ENCODE data around the gene PIGU.
A peak's percentile ranks its signal among the peaks of the same experiment; 100 is the strongest.
"Not testable (repeated sequence)": the region's sequence is repeated elsewhere in the genome, so short reads cannot be mapped to it uniquely, and the experiment has no call there.

PIGU gene

GRCh38 chr20:34706302-34706875 is 29.5 kb upstream of the PIGU start:
- DNase-seq, result no peak

- peak; percentile 27 for DNase-seq
These were observed 28.8 kb upstream of the PIGU start for GRCh38 chr20:34705397-34706301.

GRCh38 chr20:34705008-34705396 is 28.1 kb upstream of the PIGU start:
- no peak for DNase-seq

GRCh38 chr20:34704177-34705007 is 27.5 kb upstream of the PIGU start, which contains the start of gene TP53INP2:
TP53INP2 (plus strand) TSS chr20:34704344; CDS start chr20:34708740, 4,396 bp downstream.
- peak; percentile 87 for DNase-seq

GRCh38 chr20:34703424-34704176 is 26.7 kb upstream of the PIGU start:
- no peak for DNase-seq

- no peak for DNase-seq
These were observed 26.1 kb upstream of the PIGU start for GRCh38 chr20:34703061-34703423.

- no peak for DNase-seq
These were observed 24.7 kb upstream of the PIGU start for GRCh38 chr20:34701405-34702085.

GRCh38 chr20:34693414-34693813 is 16.5 kb upstream of the PIGU start:
- no peak for DNase-seq

- no peak for DNase-seq
These were observed 14.9 kb upstream of the PIGU start for GRCh38 chr20:34691838-34692237.

- no peak for DNase-seq
These were observed 12.6 kb upstream of the PIGU start for GRCh38 chr20:34689486-34689885.

- DNase-seq, result no peak
These were observed 6.8 kb upstream of the PIGU start for GRCh38 chr20:34683667-34684066.

- no peak for DNase-seq
These were observed 3.8 kb upstream of the PIGU start for GRCh38 chr20:34680586-34681175.

- DNase-seq, result no peak
These were observed 775 bp downstream of the PIGU start for GRCh38 chr20:34675993-34676641.

GRCh38 chr20:34675561-34675960 is 1.3 kb downstream of the PIGU start:
- no peak for DNase-seq

- no peak for DNase-seq
These were observed 3.5 kb downstream of the PIGU start for GRCh38 chr20:34673412-34673811.

GRCh38 chr20:34669094-34669493 is 7.8 kb downstream of the PIGU start:
- no peak for DNase-seq

- not testable (repeated sequence) for DNase-seq
These were observed 12.1 kb downstream of the PIGU start for GRCh38 chr20:34664751-34665150.

GRCh38 chr20:34663213-34663943 is 13.5 kb downstream of the PIGU start:
- no peak for DNase-seq

GRCh38 chr20:34661811-34662210 is 15.1 kb downstream of the PIGU start:
- peak; percentile 13 for DNase-seq

- DNase-seq, result not testable (repeated sequence)
These were observed 18.2 kb downstream of the PIGU start for GRCh38 chr20:34658654-34659053.
